Activated naive CD4-positive, alpha-beta T cell treated with anti-CD3 and anti-CD28 coated beads, Interleukin-2, amount 50 U/mL, for 72 hours (primary cell): ENCODE measurements around the gene ARHGAP12. TPM values are rescaled to one million over a fixed set of nuclear protein-coding genes. Genes with fewer than 3 reads are reported as not detected.
A peak's percentile ranks its signal among the peaks of the same experiment; 100 is the strongest.

ENCODE experiments used
- ATAC-seq, 2 donors: fragments of 150-1000 bp; cut with Tn5 transposase; 2 replicates each; pipeline ENCODE4 v1.10.0; 2021; ENCODE audit warnings: mild to moderate bottlenecking in 2 of 2, moderate library complexity in 2 of 2
- DNase-seq, 2 donors: peaks; one replicate each; pipeline ENCODE4 v3.0.0; 2021 to 2022; ENCODE audit warnings: low spot score in 2 of 2
- H3K27ac Mint-ChIP-seq, 2 donors: one replicate each; pipeline ENCODE4 v1.8.0; 2022; ENCODE audit warnings: mild to moderate bottlenecking in 2 of 2, mixed read lengths in 2 of 2
- H3K36me3 Mint-ChIP-seq, 2 donors: one replicate each; pipeline ENCODE4 v1.8.0; 2022; ENCODE audit warnings: mixed read lengths in 2 of 2
- H3K9me3 Mint-ChIP-seq, 2 donors: one replicate each; pipeline ENCODE4 v1.8.0; 2022; ENCODE audit warnings: mixed read lengths in 2 of 2
- total RNA-seq, 2 donors: library from RNA; stranded (reverse); gene quantifications; one replicate each; pipeline ENCODE4 v1.2.3, GENCODE V29; 2022

ARHGAP12 gene
- total RNA-seq, 2 donors from 2014 or later = 4.8 to 6.4 TPM

DNA sequence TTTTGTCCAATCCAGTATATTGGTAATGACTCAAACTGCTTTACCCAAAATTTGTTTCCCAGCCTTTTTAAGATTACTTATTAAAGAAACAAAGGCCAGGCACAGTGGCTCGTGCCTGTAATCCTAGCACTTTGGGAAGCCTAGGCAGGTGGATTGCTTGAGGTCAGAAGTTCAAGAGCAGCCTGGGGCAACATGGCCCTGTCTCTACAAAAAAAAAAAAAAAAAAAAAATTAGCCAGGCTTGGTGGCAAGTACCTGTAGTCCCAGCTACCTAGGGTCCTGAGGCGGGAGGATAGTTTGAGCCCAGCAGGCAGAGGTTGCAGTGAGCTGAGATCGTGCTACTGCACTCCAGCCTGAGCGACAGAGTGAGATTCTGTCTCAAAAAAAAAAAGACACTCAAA, 7.0 kb upstream of the ARHGAP12 start:
- ATAC-seq (no peak), DNase-seq (no peak)
- Mint-ChIP-seq H3K27ac (no peak overlapping the region), H3K36me3 (no peaks in the 10 kb centered on the region), H3K9me3 (no peaks in the 10 kb centered on the region)

- Mint-ChIP-seq H3K27ac (no peak overlapping the region), H3K9me3 (no peaks in the 10 kb centered on the region), H3K36me3 (no peaks in the 10 kb centered on the region)
- DNase-seq (no peak), ATAC-seq (no peak)
These were observed 4.2 kb upstream of the ARHGAP12 start for GRCh38 chr10:31932838-31933237.

DNA sequence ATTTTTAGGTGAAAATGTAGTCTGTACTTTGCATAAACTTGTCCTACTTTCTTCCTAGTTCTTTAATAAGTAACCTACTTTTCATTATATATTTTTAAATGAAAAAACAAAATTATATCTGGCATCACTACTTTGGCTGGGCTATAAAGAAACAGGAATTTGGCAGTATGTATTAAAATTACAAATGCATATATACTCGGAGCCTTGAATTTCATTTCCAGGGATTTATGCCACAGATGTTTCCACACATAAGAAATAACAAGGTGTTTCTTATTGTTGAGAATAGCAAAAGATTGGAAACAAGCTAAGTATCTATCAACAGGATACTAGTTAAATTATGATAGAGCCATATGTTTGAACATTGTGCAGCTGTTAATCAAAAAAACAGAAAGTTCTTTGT, 2.2 kb upstream of the ARHGAP12 start:
- no peaks in the 10 kb centered on the region for H3K9me3 Mint-ChIP-seq
- no peak overlapping the region for H3K27ac Mint-ChIP-seq
- no peak for DNase-seq
- H3K36me3 Mint-ChIP-seq = no peaks in the 10 kb centered on the region
- ATAC-seq = no peak

GRCh38 chr10:31930023-31930751, 1.6 kb upstream of the ARHGAP12 start:
- Mint-ChIP-seq H3K36me3 (no peaks in the 10 kb centered on the region), H3K9me3 (no peaks in the 10 kb centered on the region), H3K27ac (no peak overlapping the region)
- no peak for DNase-seq
- ATAC-seq = no peak

DNA sequence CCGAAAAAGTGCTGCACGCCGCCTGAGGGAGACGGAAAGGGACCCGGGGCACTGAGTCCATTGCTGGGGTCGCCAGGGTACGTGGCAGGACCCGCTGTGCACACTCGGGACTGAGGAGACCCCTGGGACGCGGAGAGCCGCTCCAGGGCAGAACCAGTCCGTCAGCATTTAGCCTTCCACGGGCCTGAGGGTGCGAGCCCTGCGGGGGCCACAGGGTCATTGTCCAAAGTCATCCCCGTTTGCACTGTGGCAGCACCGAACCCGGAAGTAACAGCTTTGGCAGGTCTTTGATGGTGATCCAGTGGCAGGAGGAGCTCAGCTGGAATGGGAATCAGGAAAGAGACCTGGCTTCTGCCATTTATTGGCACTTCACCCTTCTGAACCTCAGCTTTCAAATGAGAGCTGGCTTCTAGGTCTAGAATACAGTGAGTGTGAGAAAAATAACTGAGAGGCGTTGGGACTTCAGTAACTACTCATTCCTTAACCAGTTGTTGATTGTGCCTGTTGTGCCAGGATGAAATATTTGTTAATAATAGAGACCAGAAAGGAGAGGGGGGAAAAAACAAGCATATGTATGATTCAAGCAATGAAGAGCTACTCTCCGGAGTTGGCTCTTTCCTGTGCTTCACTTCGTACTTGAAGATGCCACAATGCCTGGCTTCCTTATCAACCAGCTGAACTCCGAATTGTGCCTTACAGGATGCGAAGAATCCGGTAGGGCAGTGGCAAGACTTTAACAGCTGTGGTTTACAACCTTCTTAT, 811 bp upstream of the ARHGAP12 start:
- H3K27ac Mint-ChIP-seq = peak overlapping the region in 1 of 2 donors; percentile 90
- H3K36me3 Mint-ChIP-seq = no peaks in the 10 kb centered on the region
- DNase-seq (peak; percentile 27 to 61), ATAC-seq (peak in 1 of 2 donors; percentile 6)
- H3K9me3 Mint-ChIP-seq = no peaks in the 10 kb centered on the region

DNA sequence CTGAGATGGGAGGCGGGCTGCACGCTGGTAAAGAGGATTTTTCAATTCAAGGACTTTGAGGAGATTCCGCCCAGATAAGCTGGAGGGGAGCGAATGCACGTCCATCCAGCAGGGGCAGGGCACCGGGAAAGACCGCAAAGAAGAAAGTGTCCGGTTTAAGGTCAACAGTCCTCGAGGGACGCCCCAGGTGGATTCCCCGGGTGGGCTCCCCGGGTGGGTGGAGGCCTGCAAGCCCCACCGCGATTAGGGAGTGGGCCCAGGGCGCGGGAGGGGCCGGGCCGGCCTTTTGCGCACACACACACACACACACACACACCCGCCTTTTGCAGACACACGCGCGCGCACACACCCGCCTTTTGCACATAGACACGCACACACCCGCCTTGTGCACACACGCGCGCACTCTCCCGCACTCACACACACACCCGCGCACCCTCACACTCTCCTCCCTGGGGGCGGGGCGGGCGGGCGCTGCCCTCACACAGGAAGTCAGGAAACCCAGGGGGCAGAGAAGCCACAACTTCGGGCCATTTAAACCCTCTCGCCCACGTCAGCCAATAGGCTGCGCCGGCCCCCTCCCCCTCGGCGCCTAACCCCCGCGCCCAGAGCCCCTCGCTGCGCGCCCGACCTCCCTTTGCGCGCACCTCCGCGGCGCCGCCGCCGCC, 615 bp downstream of the ARHGAP12 start:
- DNase-seq = peak in 1 of 2 donors; percentile 33
- Mint-ChIP-seq H3K9me3 (no peaks in the 10 kb centered on the region), H3K27ac (peak overlapping the region; percentile 55 to 90), H3K36me3 (no peaks in the 10 kb centered on the region)
- ATAC-seq = peak; percentile 55 to 56

GRCh38 chr10:31927565-31927883, 1.1 kb downstream of the ARHGAP12 start:
- Mint-ChIP-seq H3K36me3 (no peaks in the 10 kb centered on the region), H3K27ac (peak overlapping the region; percentile 40 to 90), H3K9me3 (no peaks in the 10 kb centered on the region)
- DNase-seq (no peak), ATAC-seq (peak; percentile 11 to 25)

DNA sequence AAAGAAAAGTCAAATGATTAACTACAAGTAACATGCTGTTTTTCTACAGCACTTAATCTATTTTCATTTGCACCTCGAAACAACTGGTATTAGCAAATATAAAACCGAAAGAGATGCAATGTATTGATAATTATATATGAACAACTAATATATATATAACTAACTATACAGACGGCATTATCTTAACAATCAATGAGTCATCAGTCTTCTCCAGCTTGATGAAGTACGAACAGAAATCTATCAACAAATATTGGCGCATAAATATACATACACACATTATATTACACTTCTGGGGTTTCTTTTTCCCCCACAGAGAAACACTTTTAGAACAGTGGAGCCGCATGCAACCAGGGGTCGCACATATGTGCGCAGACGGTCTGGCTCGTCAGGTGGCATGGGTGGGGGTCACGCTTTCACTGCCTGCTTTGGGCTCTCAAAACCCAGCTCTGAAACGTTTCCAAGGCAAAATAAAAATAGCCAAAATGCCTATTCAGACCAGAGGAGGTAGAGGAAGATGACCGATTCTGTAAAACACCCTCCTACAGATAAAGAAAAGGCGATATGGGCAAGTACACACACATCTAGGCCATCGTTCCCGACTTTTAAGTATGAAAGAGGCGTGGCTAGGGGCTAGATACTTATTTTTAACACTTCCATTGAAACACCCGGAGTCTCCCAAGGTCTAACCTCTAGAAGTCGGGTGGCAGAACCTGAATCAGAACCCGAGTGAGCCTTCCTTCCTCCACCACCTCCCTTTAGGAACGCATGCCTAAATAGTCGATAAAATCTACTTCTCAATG, 1.7 kb downstream of the ARHGAP12 start:
- no peaks in the 10 kb centered on the region for H3K9me3 Mint-ChIP-seq
- ATAC-seq (peak in 1 of 2 donors; percentile 2), DNase-seq (no peak)
- H3K36me3 Mint-ChIP-seq = no peaks in the 10 kb centered on the region
- peak overlapping the region; percentile 10 to 90 for H3K27ac Mint-ChIP-seq

GRCh38 chr10:31926160-31926559, 2.5 kb downstream of the ARHGAP12 start:
- DNase-seq (no peak), ATAC-seq (no peak)
- H3K27ac Mint-ChIP-seq = no peak overlapping the region
- no peaks in the 10 kb centered on the region for H3K36me3 Mint-ChIP-seq
- H3K9me3 Mint-ChIP-seq = no peaks in the 10 kb centered on the region

- no peak for DNase-seq
- no peaks in the 10 kb centered on the region for H3K36me3 Mint-ChIP-seq
- H3K27ac Mint-ChIP-seq = no peak overlapping the region
- no peaks in the 10 kb centered on the region for H3K9me3 Mint-ChIP-seq
- ATAC-seq = peak in 1 of 2 donors; percentile 1
These were observed 3.8 kb downstream of the ARHGAP12 start for GRCh38 chr10:31924833-31925232.

DNA sequence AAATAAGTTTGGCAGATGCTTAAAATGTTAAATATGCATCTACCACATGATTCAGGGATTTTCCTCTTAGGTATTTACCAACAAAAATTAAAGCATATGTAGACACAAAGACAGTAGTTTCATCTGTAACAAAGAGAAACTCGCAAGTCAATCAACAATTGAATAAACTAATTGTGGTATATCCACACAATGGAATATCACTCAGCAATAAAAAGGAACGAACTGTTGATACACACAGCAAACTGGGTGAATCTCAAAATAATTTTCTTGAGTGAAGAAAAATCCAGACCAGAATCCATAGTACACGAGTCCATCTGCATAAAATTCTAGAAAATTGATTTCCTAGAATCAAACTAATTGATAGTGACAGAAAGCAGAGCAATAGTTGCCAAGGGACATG, 5.2 kb downstream of the ARHGAP12 start:
- no peaks in the 10 kb centered on the region for H3K36me3 Mint-ChIP-seq
- no peaks in the 10 kb centered on the region for H3K9me3 Mint-ChIP-seq
- ATAC-seq = no peak
- no peak for DNase-seq
- no peak overlapping the region for H3K27ac Mint-ChIP-seq

- DNase-seq = no peak
- peak; percentile 74 to 82 for ATAC-seq
- Mint-ChIP-seq H3K27ac (peak overlapping the region; percentile 51 to 81), H3K36me3 (no peaks in the 10 kb centered on the region), H3K9me3 (no peaks in the 10 kb centered on the region)
These were observed 7.6 kb downstream of the ARHGAP12 start for GRCh38 chr10:31921031-31921430.

DNA sequence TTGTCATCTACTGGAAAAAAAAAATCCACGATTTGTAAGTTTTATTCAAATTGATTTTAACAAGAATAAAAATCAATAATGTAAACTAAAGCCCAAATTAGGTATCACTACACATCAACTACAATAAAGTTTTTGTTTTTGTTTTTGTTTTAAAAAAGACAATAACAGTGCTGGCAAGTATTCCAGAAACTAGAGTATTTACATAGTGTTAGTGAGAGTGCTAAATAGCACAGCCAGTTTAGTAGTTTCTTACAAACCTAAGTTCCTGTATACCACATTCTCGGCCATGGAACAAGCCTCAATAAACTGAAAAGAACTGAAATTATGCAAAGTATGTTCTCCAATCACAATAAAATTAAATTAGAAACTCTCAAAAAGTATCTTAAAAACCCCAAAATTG, 8.1 kb downstream of the ARHGAP12 start:
- ATAC-seq = no peak
- H3K9me3 Mint-ChIP-seq = no peaks in the 10 kb centered on the region
- no peak for DNase-seq
- peak overlapping the region in 1 of 2 donors; percentile 81 for H3K27ac Mint-ChIP-seq
- no peaks in the 10 kb centered on the region for H3K36me3 Mint-ChIP-seq

DNA sequence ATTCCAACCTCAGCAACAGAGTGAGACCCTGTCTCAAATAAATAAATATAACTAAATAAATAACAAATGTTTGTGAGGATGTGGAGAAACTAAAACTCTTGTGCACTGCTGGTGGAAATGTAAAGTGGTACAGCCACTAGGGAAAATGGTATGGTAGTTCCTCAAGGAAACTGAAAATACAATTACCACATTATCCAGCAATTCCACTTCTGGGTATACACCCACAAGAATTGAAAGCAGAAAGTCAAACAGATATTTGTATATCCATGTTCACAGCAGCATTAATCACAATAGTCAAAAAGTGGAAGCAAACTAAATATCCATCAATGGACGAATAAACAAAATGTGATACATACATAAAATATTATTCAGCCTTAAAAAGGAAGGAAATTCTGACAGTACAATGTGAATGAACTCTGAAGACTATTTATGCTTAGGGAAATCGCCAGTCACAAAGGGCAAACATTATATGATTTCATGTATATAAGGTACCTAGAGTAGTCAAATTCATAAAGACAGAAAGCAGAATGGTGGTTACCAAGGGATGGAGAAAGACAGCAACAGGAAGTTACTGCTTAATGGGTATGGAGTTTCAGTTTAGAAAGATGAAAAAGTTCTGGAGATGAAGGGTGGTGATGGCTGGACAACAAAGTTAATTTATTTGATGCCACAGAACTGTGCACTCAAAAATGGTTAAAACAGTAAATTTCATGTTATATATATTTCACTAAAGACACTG, 9.8 kb downstream of the ARHGAP12 start:
- Mint-ChIP-seq H3K27ac (no peak overlapping the region), H3K9me3 (no peaks in the 10 kb centered on the region), H3K36me3 (no peaks in the 10 kb centered on the region)
- ATAC-seq (peak; percentile 55 to 60), DNase-seq (no peak)

DNA sequence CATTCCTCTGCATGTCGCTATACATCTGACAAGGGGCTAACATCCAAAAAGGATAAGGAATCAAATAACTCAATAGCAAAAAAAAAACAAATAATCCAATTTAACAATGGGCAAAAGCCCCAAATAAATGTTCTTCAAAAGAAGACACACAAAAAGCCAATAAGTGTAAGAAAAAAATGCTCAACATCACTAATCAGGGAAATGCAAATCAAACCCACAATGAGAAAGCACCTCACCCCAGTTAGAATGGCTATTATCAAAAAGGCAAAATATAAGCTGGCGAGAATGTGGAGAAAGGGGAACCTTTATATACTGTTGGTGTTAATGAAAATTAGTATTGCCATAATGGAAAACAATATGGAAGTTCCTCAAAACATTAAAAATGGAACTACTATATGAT, 14.3 kb downstream of the ARHGAP12 start:
- H3K36me3 Mint-ChIP-seq = no peaks in the 10 kb centered on the region
- no peak for ATAC-seq
- H3K9me3 Mint-ChIP-seq = no peaks in the 10 kb centered on the region
- no peak overlapping the region for H3K27ac Mint-ChIP-seq
- no peak for DNase-seq
